GM19468 (cell line): Measurements from ENCODE around the gene NPIPA8.
"Not testable (repeated sequence)": the region's sequence is repeated elsewhere in the genome, so short reads cannot be mapped to it uniquely, and the experiment has no call there.

ENCODE experiments used
- ATAC-seq: cut with Tn5 transposase; IDR thresholded peaks from one replicate; pipeline ENCODE4 v1.9.1; 2021; ENCODE audit warnings: mild to moderate bottlenecking, moderate library complexity, moderate number of reproducible peaks; ENCODE audit not compliant: unreplicated experiment; ENCODE audit errors: extremely low read depth

Gene NPIPA8

GRCh38 chr16:18336636-18337035, at the start of gene NPIPA8:
Gene NPIPA8, minus strand, starts transcription at chr16:18336736. Its CDS starts 4,074 bp downstream, at chr16:18332662.
- ATAC-seq = not testable (repeated sequence)

GRCh38 chr16:18385285-18385684, 48.7 kb upstream of the NPIPA8 start:
- not testable (repeated sequence) for ATAC-seq

- ATAC-seq = not testable (repeated sequence)
Observed at GRCh38 chr16:18384869-18385268, 48.3 kb upstream of the NPIPA8 start.

GRCh38 chr16:18384098-18384636, 47.6 kb upstream of the NPIPA8 start:
- not testable (repeated sequence) for ATAC-seq

- ATAC-seq = not testable (repeated sequence)
Observed at GRCh38 chr16:18382696-18383095, 46.2 kb upstream of the NPIPA8 start.

GRCh38 chr16:18347742-18348141, 11.2 kb upstream of the NPIPA8 start:
- ATAC-seq = not testable (repeated sequence)

- not testable (repeated sequence) for ATAC-seq
Observed at GRCh38 chr16:18346993-18347392, 10.5 kb upstream of the NPIPA8 start.

GRCh38 chr16:18344634-18345033, 8.1 kb upstream of the NPIPA8 start:
- ATAC-seq = not testable (repeated sequence)

- ATAC-seq = not testable (repeated sequence)
Observed at GRCh38 chr16:18341986-18342385, 5.5 kb upstream of the NPIPA8 start.

GRCh38 chr16:18341417-18341960, 5.0 kb upstream of the NPIPA8 start:
- not testable (repeated sequence) for ATAC-seq

- not testable (repeated sequence) for ATAC-seq
Observed at GRCh38 chr16:18339210-18339609, 2.7 kb upstream of the NPIPA8 start.

GRCh38 chr16:18311811-18312210, 24.7 kb downstream of the NPIPA8 start:
- ATAC-seq = not testable (repeated sequence)

GRCh38 chr16:18309159-18309558, 27.4 kb downstream of the NPIPA8 start:
- ATAC-seq = not testable (repeated sequence)

GRCh38 chr16:18307241-18307640, 29.3 kb downstream of the NPIPA8 start:
- not testable (repeated sequence) for ATAC-seq

GRCh38 chr16:18306066-18306465, 30.5 kb downstream of the NPIPA8 start:
- ATAC-seq = not testable (repeated sequence)

- ATAC-seq = not testable (repeated sequence)
Observed at GRCh38 chr16:18303059-18303706, 33.4 kb downstream of the NPIPA8 start.

- ATAC-seq = not testable (repeated sequence)
Observed at GRCh38 chr16:18297714-18298113, 38.8 kb downstream of the NPIPA8 start.

GRCh38 chr16:18296931-18297330, 39.6 kb downstream of the NPIPA8 start:
- ATAC-seq = not testable (repeated sequence)

GRCh38 chr16:18294371-18294770, 42.2 kb downstream of the NPIPA8 start:
- not testable (repeated sequence) for ATAC-seq

- not testable (repeated sequence) for ATAC-seq
Observed at GRCh38 chr16:18293337-18293956, 43.1 kb downstream of the NPIPA8 start.

GRCh38 chr16:18290959-18291358, 45.6 kb downstream of the NPIPA8 start:
- ATAC-seq = not testable (repeated sequence)
